DND-41 (cell line): ENCODE results near the gene TAB2.

ENCODE experiments used
- CTCF ChIP-seq: IDR thresholded peaks from 2 replicates; pipeline ENCODE4 v1.5.1; 2012; ENCODE audit warnings: borderline replicate concordance, low read length, moderate library complexity, mild to moderate bottlenecking; ENCODE audit not compliant: poor library complexity, severe bottlenecking; ENCODE audit errors: extremely low read depth
- EZH2 ChIP-seq: IDR thresholded peaks from 3 replicates; pipeline ENCODE4 v1.6.1; 2012; ENCODE audit warnings: borderline replicate concordance, low read depth, mild to moderate bottlenecking, moderate library complexity, low read length, inconsistent platforms; ENCODE audit not compliant: severe bottlenecking

- TF ChIP-seq EZH2 (no peak), CTCF (no peak)
Observed at GRCh38 chr6:149405823-149406765, 88.6 kb downstream of the TAB2 start.
